ENCODE data around the gene MLLT10.

MLLT10 gene

DNA sequence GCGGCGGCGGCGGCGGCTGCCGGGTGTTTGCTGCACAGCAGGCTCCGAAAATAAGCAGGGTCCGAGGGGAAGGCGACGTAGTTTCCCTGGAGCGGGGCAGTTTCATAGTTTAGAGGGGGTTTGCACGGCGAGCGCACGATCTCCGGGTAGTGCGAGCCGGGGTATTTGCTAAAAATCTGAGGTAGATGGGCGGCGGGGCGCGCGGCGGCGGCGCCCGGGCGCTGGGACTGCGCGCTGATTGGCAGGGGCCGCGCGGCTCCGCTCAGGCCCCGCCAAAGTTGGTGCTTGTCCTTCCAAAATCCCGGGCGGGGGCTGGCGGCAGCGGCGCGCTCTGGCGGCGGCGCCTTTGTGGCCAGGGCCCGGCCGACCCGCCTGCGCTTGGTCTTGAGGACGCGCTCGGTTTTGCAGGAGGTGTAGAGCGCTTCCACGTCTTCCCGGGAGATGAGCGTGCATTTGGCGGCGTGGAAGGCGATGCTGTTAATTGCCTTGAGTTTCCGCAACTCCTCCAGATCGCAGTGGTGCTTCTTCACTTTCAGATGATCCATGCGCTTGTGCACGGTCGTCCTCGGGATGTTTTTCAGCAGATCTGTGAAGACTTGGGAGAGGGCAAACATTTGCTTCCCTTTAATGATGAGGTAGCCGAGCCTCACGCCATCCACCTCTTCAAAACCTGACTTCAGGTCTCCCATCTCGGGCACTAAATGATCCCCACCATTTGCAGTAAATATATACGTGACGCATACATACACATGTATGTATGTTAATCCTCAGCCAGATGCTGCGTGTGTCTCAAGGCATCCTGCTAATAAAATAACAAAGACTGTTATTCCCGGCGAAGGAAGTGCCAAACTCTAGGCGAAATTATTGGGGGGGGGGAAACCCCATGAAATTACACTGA, 16.6 kb upstream of the MLLT10 start:
- no peak for DNase-seq

DNA sequence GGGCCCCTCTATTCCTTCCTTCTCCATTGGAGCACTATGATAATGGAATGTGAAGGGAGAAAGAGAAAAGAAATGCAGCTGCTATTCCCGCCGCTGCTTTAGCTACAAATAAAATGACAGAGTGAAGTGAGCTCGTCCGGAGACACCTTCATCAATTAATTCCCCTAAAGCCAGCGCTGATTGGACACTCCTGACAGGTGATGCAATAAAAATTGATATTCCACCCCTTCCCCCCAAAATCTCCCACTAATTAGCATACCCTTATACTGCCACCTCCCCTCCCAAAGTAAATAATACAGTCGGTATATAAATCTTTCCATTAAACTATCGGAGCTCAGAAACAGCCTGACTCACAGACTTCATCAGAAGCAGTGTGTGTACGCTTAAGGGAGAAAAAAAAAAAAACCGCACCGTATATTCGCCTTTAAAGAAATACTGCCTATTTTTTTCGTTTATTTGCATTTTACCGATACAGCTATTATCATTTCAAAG, 15.8 kb upstream of the MLLT10 start:
- no peak for DNase-seq

DNA sequence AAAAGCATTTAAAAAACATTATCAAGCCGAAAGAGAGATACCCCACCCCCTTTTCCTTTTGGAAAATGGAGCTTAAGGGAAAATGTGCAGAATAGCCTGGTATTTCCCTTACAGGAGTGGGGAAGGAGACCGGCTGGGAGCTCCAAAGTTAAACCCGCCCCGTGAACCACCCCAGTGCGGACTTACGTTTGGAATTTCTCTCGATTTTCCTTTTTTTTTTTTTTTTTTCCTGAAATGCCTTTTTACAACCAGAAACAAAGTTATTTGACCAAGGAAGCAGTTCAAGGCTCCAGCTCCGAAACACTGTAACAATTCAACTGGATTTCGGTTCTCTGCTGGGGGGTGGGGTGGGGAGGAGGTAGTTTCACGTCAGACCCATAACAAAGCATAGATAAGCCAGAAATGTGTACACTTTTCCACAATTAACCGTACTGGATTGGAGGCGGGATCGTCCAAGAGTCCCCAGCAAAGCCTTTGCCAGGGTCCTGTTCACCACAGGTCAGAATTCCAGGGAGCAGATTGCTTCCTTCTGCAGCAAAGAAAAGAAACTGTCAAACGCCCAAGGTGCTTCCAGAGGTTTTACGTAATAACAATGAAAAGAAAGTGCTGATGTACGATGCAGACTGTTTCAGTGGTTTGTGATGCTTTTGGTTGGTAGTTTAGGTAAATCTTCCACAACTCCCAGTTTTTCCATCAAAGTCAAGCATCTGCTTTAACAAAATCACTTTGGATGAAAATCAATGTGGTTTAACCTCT, 15.2 kb upstream of the MLLT10 start:
- DNase-seq: no peak

DNA sequence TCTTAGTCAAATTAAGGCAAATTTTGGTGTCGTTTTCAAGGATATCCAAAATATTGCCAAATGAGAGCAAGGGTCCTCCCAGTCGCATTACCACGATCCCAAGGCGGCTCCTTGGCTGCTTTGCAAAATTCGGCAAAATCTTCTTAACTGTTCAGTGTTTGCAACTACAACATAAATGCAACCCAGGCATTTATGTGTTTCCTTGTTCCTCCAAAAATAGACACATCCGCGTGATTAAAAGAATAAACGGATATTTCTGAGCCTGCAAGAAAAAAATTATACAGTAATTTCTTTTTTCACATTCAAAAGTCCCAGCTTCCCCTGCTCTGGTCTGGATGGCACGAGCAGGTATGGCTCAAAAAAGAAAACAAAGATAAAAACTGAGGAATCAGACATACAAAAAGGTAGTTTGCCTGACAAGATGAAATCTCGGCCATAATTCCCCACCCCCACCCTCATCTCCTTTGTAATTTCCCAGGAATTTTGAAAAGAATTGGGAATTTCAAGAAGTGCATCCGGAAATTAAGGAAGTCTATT, 14.6 kb upstream of the MLLT10 start:
- no peak for DNase-seq

DNA sequence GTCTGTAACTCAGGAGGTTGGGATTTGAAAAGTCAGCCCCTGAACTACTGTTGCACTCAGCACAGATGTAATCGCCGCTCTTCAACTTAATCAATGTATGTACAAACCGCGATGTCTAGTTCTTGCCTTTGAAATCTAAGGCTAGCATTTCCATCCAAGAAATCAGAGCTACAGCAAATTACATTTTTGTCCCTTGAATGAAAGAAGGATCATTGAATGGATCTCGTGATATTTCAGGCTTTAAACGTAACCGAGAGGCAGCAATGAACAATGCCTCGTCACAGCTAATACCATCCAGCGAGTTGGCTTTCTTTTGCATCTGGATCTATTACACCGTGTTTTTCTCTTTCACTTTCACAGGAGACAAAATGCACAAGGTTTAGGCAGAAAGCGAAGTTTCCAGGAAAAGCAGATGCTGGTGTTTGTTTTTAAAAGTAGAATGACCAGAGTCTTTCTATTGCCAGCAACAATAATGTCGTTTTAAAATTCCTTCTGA, 14.0 kb upstream of the MLLT10 start:
- DNase-seq: no peak

DNA sequence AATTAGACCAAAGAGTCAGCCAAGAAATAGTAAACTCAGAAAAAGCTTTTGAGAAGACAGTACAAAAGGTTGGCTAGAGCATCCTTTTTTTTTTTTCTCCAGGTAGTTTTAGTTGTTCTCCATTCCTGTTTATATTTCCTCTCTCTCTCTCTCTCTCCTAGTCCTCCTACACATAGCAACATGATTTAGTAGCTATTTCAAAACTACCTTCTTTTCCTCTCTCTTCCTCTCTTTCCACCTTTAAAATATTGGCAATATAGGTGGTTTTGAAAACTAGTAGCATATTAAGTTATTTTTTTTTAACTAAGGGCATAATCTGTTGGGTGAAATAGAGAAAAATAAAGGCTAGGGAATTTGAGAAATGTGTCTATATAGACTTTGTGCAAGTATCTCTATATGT, 13.5 kb upstream of the MLLT10 start:
- no peak for DNase-seq

DNA sequence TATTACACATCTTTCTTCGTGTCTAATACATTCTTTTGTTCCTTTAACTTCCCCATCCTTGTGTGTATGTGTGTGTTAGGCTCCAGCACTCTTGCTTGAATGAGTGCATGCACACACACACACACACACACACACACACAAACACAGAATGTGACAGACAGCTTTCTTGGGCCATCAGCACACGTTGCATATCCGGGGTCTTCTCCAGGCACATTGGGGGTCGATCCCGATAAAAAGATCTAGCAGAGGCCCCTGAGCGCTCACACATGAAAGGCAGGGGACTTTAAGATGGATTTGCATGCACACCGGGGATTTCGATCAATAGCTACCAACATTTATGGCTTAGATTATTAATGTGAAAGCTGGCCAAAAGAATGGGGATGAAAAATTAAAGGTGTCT, 13.1 kb upstream of the MLLT10 start:
- DNase-seq: no peak

DNA sequence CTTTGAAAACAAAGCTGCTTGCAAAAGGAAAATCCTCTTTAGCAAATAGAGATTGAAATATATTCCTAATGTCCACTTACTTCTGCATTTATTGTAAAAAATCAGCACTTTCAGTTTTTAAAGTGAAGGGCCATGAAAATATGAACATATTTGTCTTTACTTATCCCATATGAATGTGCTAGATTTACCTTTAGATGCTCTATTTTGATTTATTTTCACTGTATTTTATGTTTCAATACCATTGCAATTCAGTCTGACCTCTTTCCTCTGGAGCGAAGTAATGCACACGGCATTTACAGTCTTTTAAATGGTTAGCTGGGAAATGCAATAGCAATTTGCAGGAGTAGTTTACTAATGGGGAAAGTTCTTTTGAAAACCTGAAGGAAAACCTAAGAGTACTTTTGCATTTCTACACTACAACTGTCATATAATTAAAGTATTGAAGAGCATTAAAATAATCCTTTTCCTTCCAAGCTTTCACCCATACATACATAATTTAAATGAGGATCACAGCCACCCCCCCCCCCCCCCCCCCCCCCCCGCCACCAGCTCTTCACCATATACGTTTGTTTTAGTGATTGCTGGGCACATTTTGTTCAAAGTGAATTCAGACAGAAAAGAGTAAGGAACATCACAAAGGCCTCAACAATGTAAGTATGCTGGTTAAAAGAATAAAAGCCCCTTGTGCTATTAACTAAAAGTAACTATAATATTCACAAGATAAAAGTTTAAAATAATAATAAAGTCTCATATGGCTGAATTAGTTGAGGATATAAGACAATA, 12.1 kb upstream of the MLLT10 start:
- DNase-seq: no peak

DNA sequence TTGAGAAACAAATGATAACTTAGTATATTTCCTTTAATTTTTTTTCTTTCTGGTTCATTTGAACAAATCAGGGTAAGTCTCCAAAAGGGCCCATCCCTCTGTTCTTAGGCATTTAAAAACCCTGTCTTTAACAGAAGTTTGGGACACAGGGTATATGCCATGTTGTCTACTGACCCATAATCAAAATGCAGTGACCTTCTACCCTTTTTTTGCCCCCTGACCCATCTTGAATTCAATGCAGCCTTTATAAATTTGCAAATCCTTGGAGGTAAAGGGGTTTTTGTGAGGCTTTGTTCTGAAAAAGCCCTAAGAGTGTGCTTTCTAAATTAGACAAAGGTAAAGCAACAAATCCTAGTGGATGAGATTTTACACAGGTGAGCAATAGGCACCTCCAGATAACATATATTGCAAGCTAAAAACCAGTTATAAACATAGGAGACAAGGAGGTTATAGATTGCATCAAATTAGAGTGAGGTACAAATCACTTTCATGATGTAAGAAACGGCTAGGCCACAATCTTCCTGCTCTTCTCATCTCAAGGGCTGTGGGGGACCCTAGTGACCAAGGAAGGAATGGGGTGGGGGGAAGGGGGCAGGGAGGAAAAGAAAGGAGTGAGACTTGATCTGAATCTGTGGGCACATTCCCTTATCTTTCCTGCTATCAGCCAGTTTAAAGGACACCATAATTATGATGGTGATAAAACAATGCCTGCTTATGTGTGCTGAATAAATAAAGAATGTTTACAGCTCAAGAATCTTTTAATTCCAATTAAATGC, 11.2 kb upstream of the MLLT10 start:
- no peak for DNase-seq

DNA sequence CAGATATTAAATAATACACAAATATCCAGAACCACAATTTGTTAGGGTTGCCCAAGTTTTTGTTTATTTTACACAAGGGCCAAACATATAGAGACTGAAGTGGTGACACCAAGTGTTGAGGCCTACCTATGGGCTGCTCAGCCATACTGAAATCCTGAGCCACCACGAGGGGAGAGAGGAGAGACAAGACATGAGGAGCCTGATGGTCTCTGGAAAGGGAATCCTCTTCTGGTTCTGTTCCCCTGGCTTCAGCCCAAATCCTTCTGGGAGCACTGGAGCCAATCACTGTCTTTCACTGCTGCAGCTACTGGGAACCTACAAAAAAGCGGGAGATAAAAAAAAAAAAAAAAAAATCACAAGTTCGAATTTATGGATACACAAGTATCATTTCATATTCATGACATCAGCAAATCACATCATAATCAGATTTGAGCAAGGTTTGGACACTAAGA, 10.4 kb upstream of the MLLT10 start:
- DNase-seq: no peak

DNA sequence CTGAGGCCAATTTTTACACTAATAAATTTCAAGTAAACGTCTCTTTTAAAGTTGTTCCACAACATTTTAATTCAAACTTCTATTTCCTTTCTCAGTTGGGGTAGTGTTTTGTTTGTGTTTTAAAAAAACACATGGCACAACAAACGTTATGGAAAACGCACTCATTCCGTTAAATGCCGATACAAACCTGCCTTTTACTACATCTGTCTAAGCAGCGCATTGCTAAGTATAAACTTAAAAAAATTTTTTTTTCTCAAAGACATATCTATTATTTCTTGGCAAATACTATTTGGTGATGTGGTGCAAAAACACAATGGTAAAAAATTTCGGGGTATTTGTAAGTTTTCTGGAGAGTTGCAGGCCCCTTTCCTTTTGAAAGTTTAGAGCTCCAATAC, 9.9 kb upstream of the MLLT10 start:
- no peak for DNase-seq

DNA sequence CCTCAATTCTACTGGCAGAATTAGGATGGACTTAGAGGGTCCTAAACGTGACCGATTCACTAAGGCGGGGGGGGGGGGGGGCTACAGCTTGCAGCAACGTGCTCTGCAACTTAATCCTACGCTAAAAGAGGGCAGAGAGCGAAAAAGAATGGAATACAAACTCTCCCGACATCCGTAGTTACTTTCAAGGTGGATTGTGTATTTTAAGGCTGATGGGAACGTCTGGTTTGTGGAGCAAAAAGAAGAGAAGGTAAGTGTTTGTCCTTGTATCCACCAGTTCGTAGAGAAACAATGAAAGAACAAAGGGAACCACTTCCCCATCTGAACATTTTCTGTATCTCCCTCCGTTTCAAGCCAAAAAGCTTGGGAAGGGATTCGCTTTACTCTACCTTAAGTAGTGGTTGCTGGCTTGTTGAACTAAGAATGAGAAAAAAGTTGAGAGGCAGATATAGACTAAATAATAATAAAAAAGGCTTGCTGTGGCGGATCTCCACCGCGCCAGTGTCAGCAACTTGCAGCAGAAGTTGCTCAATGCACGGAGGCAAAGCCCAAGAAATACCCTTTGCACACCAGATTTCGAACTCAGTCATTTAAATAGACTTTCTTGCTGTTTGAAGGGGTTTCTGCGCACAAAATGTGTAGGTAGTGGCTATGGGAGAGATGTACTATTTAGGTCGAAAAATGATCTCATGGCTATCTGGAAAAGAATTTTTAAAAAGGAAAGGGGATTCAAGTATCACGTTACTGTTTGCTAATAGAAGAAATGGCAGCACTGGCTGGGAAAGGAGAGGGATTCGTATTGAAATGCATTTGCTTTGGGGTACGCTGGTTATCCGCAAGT, 9.3 kb upstream of the MLLT10 start:
- DNase-seq: no peak

DNA sequence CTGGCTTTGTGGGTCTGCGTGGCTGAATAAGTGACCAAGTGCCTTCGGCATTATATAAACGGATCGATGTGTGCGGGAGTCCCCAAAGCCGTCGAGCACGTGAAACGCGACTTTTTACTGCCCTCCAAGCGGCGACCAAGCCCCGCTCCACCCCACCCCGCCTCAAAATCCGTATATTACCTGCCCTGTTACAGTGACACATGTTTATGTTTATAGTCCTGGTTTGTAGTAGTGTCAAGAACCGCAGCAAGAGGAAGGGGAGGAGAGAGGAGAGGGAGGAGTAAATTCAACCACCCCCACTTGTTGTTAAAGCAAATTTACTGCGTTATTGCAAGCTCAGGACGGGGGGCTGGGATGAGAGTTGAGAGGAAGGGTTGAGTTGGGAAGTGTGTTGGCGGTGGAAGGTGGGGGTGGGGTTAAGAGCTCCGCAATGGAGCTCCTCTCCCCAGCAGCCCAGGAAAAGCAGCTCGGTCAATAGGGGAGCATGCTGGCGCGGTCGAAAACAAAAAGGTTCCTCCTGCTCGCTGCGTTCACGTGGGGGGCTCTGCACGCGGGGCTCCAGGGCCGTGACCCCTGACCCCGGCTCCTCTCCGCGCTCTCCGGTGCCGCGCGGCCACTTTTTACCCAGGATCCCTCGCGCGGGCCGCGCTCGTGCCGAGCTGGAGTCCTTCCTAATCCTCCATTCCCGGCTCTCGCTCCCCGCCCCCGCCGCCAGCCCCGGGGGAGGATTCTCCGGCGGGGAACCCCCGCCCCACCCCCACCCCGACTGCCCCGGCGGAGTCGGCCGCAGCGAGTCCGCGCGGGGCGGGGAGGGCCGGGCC, 8.5 kb upstream of the MLLT10 start, which contains the start of gene SKIDA1:
Gene SKIDA1, minus strand, starts transcription at position 316 of the 821 bp plus-strand sequence. CDS start 7,860 bp downstream, outside the sequence.
- DNase-seq: peak; percentile 42

DNA sequence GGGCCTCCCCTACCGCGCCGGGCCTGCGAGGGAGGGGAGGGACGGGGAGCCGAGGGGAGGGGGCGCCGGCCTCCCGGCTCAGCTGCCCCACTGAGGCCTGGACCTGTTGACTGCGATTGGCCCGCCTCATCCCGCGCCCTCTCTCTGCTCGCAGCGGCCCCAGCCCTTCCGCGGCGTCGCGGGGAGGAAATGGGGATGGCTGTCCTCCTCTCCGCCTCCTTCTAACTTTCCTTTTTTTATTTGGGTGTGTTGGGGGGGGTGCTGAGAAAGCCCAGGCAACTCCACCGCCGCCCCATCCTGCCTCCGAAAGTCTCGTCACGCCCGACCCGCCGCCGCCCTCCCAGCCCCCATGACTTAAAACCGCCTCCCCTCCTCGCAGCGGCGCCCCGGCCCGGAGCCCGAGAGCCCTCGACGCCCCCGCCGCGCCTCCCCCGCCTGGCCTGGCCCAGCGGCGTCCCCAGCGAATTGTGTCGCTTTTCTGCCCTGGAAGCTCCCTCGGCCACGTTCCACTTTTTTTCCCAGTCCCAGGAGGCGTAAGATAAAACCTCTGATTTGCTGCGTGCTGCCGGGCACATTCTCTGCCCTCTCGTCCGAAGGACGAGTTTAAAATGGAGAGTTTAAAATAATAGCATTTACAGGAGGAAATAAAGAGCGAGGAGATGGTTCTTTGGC, 7.7 kb upstream of the MLLT10 start:
- peak; percentile 29 for DNase-seq

DNA sequence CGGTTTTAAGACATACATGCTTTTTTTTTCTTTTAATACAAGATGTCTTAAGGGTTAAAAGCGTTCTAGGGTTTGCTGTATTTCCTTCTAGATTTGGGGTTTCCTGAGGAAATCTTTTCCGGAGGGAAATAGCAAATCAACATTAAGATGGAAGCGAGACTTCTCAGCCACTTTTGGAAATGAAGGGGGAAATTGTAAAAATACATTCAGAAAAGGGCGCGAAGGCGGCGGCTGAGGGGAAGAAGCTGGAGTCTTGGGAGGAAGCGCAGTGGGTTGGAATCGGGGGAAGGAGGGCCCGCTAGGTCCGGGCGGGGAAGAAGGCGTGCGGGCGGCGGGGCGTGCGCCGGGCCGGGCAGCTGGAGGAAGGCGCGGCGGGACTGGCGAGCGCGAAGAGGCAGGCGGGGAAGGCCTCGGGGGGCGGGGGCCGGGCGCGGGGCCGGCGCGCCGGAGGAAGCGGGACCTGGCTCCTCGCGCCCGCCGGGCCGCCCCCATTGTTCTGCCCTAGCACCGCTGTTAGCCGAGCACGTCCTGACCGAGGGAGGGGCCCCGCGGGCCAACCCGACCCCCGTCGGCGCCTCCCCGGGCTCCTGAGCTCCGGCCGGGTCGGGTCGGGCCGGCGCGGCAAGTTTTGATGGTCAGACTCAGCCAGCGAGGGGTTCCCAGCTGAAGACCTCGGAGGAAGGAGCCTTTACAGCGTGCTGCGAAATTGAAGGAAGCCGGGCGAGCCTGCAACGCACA, 7.0 kb upstream of the MLLT10 start:
- no peak for DNase-seq

DNA sequence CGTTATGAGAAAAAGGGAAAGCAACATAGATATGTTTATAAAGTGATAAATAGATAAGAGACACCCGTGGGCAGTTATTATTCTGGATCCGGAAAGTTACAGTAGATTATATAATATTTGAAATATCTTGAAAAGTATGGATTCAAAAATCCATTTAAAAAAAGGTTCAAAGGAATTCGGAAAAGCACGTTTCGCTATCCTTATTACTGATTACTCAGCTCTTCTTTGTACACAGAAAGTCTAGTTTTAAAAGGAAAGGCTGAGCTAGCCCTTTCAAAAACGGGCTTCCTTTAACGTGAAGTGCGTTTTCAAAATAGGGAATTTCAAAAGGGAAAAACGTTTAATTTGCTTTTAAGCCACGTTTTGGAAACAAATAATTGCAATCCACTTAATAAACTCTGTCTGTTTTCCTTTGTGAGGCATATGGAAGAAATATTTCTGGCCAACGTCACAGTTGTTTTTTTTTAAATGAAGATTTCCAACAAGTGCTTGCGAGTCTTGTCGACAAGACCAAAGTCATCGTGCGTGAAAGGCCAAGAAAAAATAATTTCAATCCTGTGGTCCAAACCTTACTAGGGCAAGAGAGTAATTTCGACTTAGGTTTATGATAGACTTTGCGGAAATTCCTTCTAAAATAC, 6.3 kb upstream of the MLLT10 start:
- no peak for DNase-seq

DNA sequence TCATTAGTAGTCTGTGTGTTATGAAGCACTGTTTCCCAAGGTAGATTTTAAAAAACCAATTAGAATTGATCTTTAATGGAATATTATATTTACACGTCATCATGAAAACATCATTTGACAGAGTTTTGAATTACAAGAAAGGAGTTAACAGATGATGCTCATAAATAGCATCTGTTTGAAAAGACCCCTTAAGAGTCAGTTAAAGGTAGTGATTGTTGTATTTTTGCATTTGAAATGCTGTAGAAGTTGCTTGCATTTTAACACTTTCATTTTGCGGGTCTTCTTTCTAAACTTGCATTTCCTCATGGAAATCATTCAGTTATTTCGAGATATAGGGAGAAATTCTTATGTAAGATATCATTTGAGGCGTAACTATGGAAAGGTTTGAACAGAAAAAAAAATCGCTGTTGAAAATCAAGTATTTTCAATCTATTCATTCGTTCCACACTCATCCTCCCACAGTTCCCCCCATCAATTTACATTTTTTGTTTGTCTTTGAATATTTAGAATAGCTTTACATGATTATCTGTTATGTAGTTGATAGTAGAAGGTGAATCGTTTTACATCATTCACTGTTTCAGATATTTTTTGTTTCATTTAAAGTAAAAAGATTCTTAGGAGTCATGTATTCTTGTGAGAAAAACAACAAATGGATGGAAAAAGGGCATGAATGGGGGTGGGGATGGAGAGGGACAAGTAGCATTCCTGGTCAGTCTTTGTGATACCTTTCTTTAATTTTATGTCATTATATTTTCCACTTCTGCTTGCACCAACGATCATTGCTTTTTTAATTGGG, 5.6 kb upstream of the MLLT10 start:
- DNase-seq: no peak

Data from activated CD4-positive, alpha-beta T cell treated with anti-CD3 and anti-CD28 coated beads for 1 hour (primary cell).